SK-MEL-5 (cell line): ENCODE results near the gene WDR7. TPM values are rescaled to one million over a fixed set of nuclear protein-coding genes. Genes with fewer than 3 reads are reported as not detected.

ENCODE experiments used
- DNase-seq: peaks from one replicate; pipeline ENCODE4 v3.0.0-alpha.2; 2016; ENCODE audit warnings: low read depth, low spot score
- in situ Hi-C: cut with HindIII; loops from 2 replicates; pipeline ENCODE4 v1.10.0; 2016; ENCODE audit warnings: low sequenced_read_pairs, high pct_unique_total_duplicates, low pct_unique_long_range_greater_than_20kb
- total RNA-seq: library from RNA; depleted of rRNA; stranded (reverse); fragments of >200 nt; shearing (Covaris generic); gene quantifications from 2 replicates; pipeline ENCODE4 v1.2.3, GENCODE V29; 2014

Gene WDR7
- total RNA-seq, 1 experiment from 2014 or later, result 9.3 TPM

- in situ Hi-C loops, result no loop called here
- DNase-seq, result no peak
These were observed 363.7 kb downstream of the WDR7 start for GRCh38 chr18:57014772-57015413.

GRCh38 chr18:57015451-57015850, 364.3 kb downstream of the WDR7 start:
- in situ Hi-C loops, result no loop called here
- DNase-seq, result no peak

- DNase-seq, result no peak
- in situ Hi-C loops, result no loop called here
These were observed 367.7 kb downstream of the WDR7 start for GRCh38 chr18:57018845-57019244.

GRCh38 chr18:57022716-57023115, 371.6 kb downstream of the WDR7 start:
- in situ Hi-C loops, result no loop called here
- no peak for DNase-seq

- in situ Hi-C loops, result no loop called here
These were observed 372.2 kb downstream of the WDR7 start for GRCh38 chr18:57023275-57023882.

GRCh38 chr18:57025540-57025939, 374.4 kb downstream of the WDR7 start:
- no peak for DNase-seq
- in situ Hi-C loops, result no loop called here

More at GRCh38 chr18:57023275-57023882, 372.2 kb downstream of the WDR7 start:
- no peak for DNase-seq

- no peak for DNase-seq
- in situ Hi-C loops, result no loop called here
These were observed 375.2 kb downstream of the WDR7 start for GRCh38 chr18:57026316-57026715.

- in situ Hi-C loops, result no loop called here
- DNase-seq, result no peak
These were observed 376.1 kb downstream of the WDR7 start for GRCh38 chr18:57027190-57027708.

- in situ Hi-C loops, result no loop called here
- DNase-seq, result peak; percentile 46
These were observed 378.6 kb downstream of the WDR7 start for GRCh38 chr18:57029761-57030160.

GRCh38 chr18:57030417-57030816, 379.3 kb downstream of the WDR7 start:
- in situ Hi-C loops, result no loop called here
- DNase-seq, result no peak

- DNase-seq, result no peak
- in situ Hi-C loops, result no loop called here
These were observed 384.4 kb downstream of the WDR7 start for GRCh38 chr18:57035590-57035989.

- in situ Hi-C loops, result no loop called here
These were observed 387.2 kb downstream of the WDR7 start for GRCh38 chr18:57038395-57038794.

GRCh38 chr18:57040175-57040574, 389.0 kb downstream of the WDR7 start:
- DNase-seq, result no peak
- in situ Hi-C loops, result no loop called here

More at GRCh38 chr18:57038395-57038794, 387.2 kb downstream of the WDR7 start:
- DNase-seq, result no peak

- DNase-seq, result no peak
- in situ Hi-C loops, result no loop called here
These were observed 392.1 kb downstream of the WDR7 start for GRCh38 chr18:57043241-57043640.

- in situ Hi-C loops, result no loop called here
- DNase-seq, result no peak
These were observed 397.2 kb downstream of the WDR7 start for GRCh38 chr18:57048351-57048750.

GRCh38 chr18:57048859-57049258, 397.7 kb downstream of the WDR7 start:
- no peak for DNase-seq
- in situ Hi-C loops, result no loop called here

- no peak for DNase-seq
- in situ Hi-C loops, result no loop called here
These were observed 399.3 kb downstream of the WDR7 start for GRCh38 chr18:57050310-57050949.

GRCh38 chr18:57051021-57051656, 400.0 kb downstream of the WDR7 start:
- no peak for DNase-seq
- in situ Hi-C loops, result no loop called here
